ENCODE results near the gene UBE2L3.

GRCh38 chr22:21591695-21592094 is 24.2 kb downstream of the UBE2L3 start:
- no peak for TF ChIP-seq CTCF (IDR thresholded peaks at IDR 0.05)
- no peak for TF ChIP-seq POLR2A (IDR thresholded peaks at IDR 0.05)
